COR-L47 (cell line): ENCODE measurements around the gene C2CD4D.
"Not testable (repeated sequence)": the region's sequence is repeated elsewhere in the genome, so short reads cannot be mapped to it uniquely, and the experiment has no call there.

Experiments used
- DNase-seq: peaks from one replicate; lab custom pipeline; 2025; lab: John Stamatoyannopoulos, UW

The C2CD4D gene

DNA sequence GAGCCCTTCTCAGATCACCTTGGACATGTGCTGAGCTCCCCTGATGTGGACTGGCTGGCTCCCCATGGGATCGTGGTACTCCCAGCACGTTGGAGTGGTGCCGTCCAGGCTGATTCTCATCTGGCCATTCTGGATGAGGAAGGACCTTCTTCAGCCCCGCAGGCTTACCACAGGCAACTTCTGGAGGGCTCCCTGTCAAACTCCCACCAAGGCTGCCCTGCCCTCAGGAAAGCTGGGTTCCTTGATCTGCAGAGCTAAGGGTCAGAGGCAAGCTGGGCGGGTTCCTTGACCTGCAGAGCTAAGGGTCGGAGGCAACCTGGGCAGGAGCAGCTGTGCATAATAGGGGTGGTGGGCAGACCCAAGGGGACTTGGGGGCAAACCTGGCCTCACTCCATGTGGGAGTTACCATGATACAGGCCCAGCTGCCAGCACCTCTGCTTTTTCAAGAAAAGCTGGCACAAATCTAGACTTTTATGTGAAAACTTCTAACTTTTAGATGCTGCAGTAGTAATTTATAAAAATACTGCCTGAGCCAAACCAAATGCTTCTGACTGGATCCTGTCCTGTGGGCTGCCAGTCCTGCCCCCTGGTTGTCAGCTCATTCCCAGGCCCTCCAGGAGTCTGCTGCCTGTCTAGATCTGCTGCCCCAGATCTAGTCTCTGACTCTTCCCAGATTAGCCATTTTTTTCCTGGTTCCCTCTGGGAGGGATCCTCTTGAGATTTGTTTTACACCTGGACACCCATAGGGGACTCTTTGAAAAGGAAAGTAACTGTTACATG, 19.5 kb upstream of the C2CD4D start:
- no peak for DNase-seq

DNA sequence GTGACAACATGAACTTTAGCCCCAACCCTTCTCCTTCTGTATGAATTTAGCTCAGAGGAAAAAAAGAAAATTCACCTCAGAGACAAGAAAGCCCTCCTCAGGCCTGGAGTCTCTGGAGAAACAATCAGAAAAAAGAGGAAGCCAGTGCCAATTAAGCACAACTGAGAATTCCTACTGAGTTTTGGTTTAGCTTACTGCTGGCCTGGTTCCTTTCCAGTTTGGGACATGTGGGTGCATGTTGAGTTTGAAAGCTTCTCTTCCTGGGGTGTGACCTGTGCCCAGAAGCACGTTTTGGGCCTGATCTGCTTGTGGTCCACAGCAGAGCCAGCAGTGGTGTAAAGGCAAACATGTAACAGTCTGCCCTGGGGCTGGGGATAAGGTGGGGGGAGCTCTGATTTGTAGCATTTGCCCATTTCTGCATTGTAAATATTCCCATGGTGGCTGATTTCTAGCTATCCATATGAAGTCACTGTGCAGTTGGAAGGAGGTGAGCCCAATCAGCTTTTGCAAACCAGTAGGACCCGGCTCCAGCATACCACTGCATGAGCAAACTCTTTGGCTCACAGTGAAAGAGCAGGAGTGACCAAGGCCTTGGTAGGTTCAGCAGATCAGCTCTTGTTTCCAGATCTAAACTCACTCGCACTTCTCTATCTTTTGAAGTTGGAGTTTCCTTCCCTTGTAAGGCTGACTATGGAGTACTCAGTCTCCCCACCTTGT, 18.6 kb upstream of the C2CD4D start:
- DNase-seq, result no peak

DNA sequence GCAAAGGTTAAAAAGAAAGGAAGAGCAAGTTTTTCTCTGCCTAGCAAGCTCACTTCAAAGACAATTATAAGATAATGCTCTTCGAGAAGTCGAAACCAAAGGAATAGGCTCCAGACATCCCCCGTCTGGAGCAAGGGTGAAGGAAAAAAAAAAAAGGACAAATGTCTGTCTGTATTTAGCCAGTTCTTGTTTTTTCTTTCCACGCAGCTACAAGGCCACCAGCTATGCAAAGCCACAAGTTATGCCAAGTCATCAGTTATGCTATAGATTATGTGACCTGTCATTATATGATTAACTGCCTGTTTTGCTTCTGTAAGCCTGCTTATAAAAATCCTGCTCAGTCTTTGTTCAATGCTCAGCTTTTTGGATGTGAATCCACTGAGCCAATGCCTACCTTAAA, 16.3 kb upstream of the C2CD4D start:
- DNase-seq, result no peak

DNA sequence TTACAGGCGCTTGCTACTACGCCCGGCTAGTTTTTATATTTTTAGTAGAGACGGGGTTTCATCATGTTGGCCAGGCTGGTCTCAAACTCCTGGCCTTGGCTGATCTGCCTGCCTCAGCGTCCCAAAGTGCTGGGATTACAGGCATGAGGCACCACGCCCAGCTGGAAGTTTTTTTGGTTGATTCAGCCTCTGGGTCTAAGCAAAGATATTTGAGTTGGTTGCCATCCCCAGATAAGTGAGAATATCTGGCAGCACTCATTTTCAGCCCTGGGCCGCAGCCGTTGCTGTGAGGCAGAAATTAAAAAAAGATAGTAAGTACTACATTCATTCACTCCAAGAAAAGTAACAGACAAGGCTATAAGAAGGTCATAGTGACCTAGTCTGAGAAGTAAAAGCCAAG, 15.9 kb upstream of the C2CD4D start:
- DNase-seq, result not testable (repeated sequence)

DNA sequence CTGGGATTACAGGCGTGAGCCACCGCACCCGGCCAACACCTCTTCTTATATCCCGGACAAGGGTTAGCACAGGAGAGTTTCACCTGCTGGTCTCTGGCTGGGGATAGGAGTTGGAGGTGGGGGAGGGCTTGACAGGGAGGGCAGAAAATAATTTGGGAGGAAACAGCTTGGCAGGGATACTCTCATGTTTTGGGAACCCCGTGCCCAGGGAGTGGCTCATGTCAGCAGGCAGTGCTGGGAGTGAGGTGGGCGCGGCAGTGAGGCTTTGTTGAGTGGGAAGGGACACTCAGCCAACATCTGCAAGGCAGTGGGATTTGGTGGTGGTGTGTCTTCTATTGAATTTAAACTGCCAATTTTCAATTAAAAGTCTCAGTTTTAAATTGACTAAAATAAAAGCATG, 15.0 kb upstream of the C2CD4D start:
- no peak for DNase-seq

DNA sequence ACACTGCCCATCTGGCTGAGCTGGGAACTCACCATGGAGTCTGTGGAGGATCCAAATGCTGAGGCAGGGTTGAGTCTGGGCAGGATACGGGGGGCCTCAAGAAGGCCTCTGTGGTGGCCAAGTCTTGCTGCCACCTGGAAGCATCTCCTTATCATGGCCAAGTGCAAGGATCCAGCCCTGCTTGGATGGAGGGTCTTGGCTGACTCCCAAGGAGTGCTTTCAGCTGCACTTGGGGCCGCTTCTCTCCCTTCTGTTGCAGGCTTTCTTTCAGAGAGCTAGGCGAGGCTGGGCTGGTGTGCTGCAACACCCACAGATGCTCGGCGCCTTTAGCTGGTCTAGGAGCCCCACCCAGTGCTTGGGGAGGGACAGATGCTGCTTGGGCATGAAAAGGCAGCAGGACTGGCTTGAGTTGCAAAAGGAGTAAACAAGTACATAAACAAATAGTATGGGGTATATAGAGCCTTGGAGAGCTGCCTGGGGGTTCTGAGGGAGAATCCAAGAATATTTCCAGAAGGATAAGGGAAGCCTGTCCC, 13.9 kb upstream of the C2CD4D start, which contains the start of gene THEM5:
THEM5 (minus strand) TSS at position 302 of the 533 bp plus-strand sequence; CDS start at position 155, 147 bp downstream.
- no peak for DNase-seq

DNA sequence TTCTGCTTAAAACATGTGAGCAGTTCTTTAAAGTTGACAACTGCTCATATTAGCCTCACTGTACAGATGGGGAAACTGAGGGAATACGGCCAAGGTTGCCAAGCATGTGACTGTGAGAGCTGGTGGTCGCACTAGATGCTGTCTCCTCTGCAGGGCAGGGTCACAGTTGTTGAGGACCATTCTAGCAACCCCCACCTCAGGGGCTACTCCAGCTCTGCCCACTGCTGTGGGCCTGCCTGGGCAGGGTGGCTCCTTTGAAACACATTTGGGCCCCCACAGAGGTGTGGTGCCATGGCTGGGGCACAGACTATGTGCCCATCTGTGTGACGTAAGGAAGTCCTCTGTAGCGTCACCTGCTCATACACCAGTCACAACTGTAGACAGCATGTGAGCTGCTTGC, 13.1 kb upstream of the C2CD4D start:
- DNase-seq, result no peak

GRCh38 chr1:151851886-151852285, 12.3 kb upstream of the C2CD4D start:
- no peak for DNase-seq

- DNase-seq, result no peak
Observed at GRCh38 chr1:151849871-151850270, 10.3 kb upstream of the C2CD4D start.

GRCh38 chr1:151849126-151849525, 9.5 kb upstream of the C2CD4D start:
- no peak for DNase-seq

GRCh38 chr1:151847867-151848596, 8.4 kb upstream of the C2CD4D start:
- DNase-seq, result no peak

DNA sequence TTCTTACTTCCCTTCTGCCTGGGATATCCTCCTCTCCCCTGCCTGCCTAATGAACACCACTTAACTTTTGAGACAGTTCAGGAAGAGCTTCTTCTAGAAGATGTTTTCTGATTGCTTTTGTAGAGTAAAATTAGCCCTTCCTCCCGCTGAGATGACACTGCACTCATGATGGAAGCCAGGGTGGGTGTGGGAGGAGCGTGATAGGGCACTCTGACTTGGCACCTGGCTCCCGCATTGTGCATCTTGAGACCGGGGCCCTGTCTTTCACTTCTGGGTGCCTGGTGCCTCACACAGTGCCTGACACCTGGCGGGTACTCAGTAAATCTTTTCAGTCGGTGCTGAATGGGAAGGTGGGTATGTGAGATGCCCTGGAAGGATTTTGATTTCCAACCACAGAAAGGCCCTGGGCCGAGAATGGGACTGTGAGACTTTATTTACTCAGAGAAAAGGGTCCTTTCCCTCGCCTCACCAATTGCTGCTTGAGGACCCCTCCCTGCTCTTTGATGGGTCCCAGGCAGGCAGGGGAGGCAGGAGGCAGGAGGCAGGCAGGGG, 7.1 kb upstream of the C2CD4D start:
- DNase-seq, result no peak

DNA sequence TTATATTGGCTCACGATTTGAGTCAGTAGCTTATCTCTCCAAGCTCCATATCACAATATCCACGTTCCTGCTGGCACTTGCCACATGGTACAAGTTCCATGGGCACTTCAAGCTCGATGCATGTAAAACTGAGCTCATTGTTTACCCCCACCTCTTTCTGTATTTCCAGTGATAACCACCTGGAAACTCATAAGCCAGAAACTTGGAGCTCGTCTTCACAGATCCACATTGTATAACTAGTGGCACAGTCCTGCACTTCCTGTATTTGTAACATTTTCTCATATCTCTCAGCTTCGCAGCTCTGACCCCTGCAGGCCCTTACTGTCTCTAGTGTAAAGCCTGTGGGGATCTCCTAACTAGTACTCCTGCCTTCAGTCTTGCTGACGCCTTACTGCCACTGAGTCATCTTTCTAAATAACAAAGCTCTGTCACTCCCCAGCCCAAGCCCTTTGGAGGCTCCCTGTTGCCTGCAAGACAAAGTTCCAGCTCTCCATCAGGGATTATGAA, 6.5 kb upstream of the C2CD4D start:
- DNase-seq, result no peak

GRCh38 chr1:151843398-151843797, 3.8 kb upstream of the C2CD4D start:
- DNase-seq, result no peak

DNA sequence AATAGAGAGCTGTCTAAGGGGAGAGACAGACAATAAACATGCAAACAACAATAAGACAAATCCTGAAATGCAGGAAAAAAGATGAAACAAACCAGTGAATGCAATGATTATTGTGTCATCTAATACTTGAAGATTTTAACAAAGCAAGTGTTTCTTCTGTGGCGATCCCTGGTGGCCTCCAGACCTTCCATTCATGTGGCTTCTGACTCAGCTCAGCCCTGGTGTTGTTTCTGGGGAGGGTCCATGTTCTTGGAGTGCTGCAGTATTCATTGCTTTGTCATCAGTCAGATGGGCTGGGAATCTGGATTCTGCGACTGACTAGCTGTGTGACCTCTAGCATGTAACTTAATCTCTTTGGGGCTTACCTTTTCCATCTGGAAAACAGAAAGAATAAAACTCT, 1.5 kb upstream of the C2CD4D start:
- no peak for DNase-seq

GRCh38 chr1:151840421-151840820, 801 bp upstream of the C2CD4D start:
- DNase-seq, result no peak

- no peak for DNase-seq
Observed at GRCh38 chr1:151839082-151839412, 573 bp downstream of the C2CD4D start.

GRCh38 chr1:151838222-151839081, 1.2 kb downstream of the C2CD4D start:
- DNase-seq, result no peak

DNA sequence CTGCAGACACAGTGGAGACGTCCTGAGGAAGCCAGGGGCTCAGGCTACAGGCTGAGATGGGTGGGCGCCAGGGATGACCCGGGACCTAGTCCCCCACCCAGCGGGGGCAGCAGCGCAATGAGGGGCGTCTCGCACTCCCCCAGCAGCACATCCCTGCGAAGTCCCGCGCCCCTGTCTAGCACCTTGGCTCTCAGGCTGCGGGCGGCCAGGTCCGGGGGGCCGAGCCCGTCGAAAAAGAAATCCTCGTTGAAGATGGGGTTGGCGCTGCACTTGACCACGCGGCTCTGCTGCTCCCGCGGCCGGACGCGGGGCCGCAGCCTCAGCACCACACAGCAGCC, 1.8 kb downstream of the C2CD4D start:
- DNase-seq, result no peak

DNA sequence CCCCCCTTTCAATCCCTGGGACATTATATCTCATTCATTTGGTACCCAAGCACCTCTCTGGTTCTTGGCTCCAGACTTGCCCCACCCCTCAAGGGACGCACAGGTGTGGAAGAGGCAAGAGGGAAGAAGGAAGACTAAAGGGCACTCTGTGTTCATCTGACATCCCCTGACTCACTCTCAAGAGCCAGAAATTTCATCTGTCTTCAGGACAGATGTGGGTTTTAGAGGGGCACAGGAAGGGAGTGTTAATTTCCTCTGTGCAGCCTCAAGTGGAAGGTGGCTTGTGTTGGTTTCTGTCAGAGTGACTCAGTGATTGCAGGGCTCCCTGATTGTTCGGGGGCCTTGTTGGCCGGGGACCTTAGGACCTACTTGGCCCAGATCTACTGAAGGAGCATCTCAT, 2.4 kb downstream of the C2CD4D start:
- DNase-seq, result no peak

- DNase-seq, result no peak
Observed at GRCh38 chr1:151835596-151835995, 4.0 kb downstream of the C2CD4D start.
